K562 (cell line): ENCODE results near the gene RPL27. TPM values are rescaled to one million over a fixed set of nuclear protein-coding genes. Genes with fewer than 3 reads are reported as not detected.

ENCODE experiments used
- AFF1 ChIP-seq, 2 experiments: fragments of 450-650 bp; IDR thresholded peaks; 2 replicates each; pipeline ENCODE4 v1.6.1; 2018; ENCODE audit warnings: mild to moderate bottlenecking in 2 of 2, low read depth in 1 of 2; ENCODE audit not compliant: partially characterized antibody in 2 of 2
- BACH1 ChIP-seq: fragments of 200-800 bp; sonication (Bioruptor generic); IDR thresholded peaks from 2 replicates; pipeline ENCODE4 v1.6.1; 2016; ENCODE audit warnings: missing genetic modification characterization, missing compliant biosample characterization
- CEBPB ChIP-seq: fragments of 450-650 bp; IDR thresholded peaks from 2 replicates; pipeline ENCODE4 v1.6.1; 2016; ENCODE audit warnings: missing genetic modification characterization, missing compliant biosample characterization
- EP400 ChIP-seq: fragments of 450-650 bp; IDR thresholded peaks from 2 replicates; pipeline ENCODE4 v1.6.1; 2017; ENCODE audit warnings: antibody characterized with exemption, mild to moderate bottlenecking, moderate library complexity
- SOX6 ChIP-seq: fragments of 450-650 bp; IDR thresholded peaks from 2 replicates; pipeline ENCODE4 v1.6.1; 2014; ENCODE audit warnings: mild to moderate bottlenecking
- SREBF2 ChIP-seq: sonication (generic); formaldehyde crosslinking; IDR thresholded peaks from 2 replicates; pipeline ENCODE4 v1.4.0; 2020; ENCODE audit warnings: mild to moderate bottlenecking, missing genetic modification reagents
- TGIF2 ChIP-seq: sonication (generic); formaldehyde crosslinking; IDR thresholded peaks from 2 replicates; pipeline ENCODE4 v1.8.1; 2022; ENCODE audit warnings: mild to moderate bottlenecking, missing genetic modification reagents, moderate library complexity
- ZNF384 ChIP-seq: IDR thresholded peaks from 2 replicates; pipeline ENCODE4 v1.6.1; 2012; ENCODE audit warnings: low read depth, low read length, improper control_type of control experiment
- polyA plus RNA-seq, 8 experiments: library from polyadenylated mRNA; depleted of rRNA in 4 of 8; stranded (reverse) in 5 of 8; unstranded in 3 of 8; fragments of >200 nt; fragmentation: Nextera tagmentation in 2 of 8; fragmentation: Illumina TruSeq in 1 of 8; extraction: Ambion mirVana in 2 of 8; extraction: Trizol in 1 of 8; gene quantifications; 2 replicates each; pipeline versions ENCODE4 v1.2.1 to v1.2.3, GENCODE V29; 2011 to 2014; ENCODE audit warnings: inconsistent platforms in 1 of 8, missing spikeins in 1 of 8
- total RNA-seq, 7 experiments: library from RNA; depleted of rRNA in 6 of 7; stranded (reverse); fragments of >200 nt in 6 of 7; fragmentation: Illumina TruSeq in 2 of 7; extraction: Trizol in 2 of 7; gene quantifications; 2 replicates each; pipeline versions ENCODE4 v1.2.1 to v1.2.3, GENCODE V29; 2011 to 2021; ENCODE audit warnings: low replicate concordance in 1 of 7

Gene RPL27
- total and polyA plus RNA-seq, 9 of the 15 experiments (the other 6 are each of a cell fraction or from before 2014, with no cell fraction given), result 1,539 to 6,155 (median 3,710) TPM

GRCh38 chr17:42969001-42969581 is 29.1 kb upstream of the RPL27 start (continued):
- TF ChIP-seq AFF1 (IDR thresholded peaks at IDR 0.05; ENCODE audit: low read depth in 1 of 2, partially characterized antibody in 2 of 2) (no peak), ZNF384 (peak; percentile 75), CEBPB (peak; percentile 90), TGIF2 (no peak), BACH1 (tag) (0 out of 2 replicates have a peak, but pooled peaks have one; percentile 43), SOX6 (peak; percentile 52; the same call in 1 of the 2 replicates), SREBF2 (CRISPR knock-in tag) (no peak), EP400 (peak; percentile 48; the same call in 1 of the 2 replicates)
